ENCODE measurements around the gene ARHGAP22.

DNA sequence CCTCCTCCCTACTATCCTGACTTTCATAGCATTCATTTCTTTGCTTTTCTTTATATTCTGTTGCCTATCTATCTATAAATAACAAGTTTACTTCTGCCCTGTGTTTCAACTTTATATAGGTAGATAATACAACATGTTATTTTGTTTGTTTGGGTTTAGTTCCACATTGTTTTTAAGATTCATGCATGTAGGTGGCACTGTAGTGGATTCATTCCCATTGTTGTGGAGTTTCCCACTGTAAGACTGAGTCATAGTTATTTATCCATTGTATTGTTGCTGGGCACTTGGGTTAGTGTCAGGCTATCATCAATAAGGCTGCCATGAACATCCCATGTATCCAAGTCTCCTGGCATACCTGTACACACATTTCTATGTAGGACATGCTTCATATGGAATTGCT, 127.7 kb downstream of the ARHGAP22 start:
- TF ChIP-seq, protein P1, sequence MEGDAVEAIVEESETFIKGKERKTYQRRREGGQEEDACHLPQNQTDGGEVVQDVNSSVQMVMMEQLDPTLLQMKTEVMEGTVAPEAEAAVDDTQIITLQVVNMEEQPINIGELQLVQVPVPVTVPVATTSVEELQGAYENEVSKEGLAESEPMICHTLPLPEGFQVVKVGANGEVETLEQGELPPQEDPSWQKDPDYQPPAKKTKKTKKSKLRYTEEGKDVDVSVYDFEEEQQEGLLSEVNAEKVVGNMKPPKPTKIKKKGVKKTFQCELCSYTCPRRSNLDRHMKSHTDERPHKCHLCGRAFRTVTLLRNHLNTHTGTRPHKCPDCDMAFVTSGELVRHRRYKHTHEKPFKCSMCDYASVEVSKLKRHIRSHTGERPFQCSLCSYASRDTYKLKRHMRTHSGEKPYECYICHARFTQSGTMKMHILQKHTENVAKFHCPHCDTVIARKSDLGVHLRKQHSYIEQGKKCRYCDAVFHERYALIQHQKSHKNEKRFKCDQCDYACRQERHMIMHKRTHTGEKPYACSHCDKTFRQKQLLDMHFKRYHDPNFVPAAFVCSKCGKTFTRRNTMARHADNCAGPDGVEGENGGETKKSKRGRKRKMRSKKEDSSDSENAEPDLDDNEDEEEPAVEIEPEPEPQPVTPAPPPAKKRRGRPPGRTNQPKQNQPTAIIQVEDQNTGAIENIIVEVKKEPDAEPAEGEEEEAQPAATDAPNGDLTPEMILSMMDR (IDR thresholded peaks at IDR 0.05): no peak
- no peak for TF ChIP-seq ZFX (IDR thresholded peaks at IDR 0.05; ENCODE audit: borderline replicate concordance)
